ENCODE measurements around the gene SLC9A3.

DNA sequence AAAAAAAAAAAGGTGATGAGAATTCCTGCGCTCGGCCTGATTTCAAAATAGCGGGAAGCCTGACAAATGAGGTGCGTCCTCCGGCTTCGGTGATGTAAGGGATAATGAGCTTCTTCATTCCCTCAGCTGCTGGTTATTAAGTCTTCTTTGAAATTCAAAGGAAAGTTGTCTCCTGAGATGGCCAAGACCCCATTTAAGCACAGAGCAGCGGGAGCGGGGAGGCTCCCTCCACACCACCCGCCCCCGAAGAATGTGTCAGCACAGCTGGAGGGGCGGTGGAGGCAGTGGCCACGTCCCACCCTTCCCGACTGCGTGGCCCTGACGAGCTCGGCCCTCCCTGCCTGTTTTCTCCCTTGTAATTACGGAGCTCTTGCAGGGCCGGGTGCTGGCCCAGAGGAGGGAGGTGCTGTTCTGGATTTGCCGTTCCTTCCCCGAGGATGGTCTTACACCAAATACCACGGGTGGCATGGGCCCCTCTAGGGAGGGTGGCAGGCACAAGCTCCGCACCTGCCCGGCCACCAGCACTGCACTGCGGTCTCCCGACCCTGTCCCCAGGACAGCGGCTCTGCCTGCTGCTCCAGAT is 31.0 kb downstream of the SLC9A3 start:
- TF ChIP-seq, protein P1, sequence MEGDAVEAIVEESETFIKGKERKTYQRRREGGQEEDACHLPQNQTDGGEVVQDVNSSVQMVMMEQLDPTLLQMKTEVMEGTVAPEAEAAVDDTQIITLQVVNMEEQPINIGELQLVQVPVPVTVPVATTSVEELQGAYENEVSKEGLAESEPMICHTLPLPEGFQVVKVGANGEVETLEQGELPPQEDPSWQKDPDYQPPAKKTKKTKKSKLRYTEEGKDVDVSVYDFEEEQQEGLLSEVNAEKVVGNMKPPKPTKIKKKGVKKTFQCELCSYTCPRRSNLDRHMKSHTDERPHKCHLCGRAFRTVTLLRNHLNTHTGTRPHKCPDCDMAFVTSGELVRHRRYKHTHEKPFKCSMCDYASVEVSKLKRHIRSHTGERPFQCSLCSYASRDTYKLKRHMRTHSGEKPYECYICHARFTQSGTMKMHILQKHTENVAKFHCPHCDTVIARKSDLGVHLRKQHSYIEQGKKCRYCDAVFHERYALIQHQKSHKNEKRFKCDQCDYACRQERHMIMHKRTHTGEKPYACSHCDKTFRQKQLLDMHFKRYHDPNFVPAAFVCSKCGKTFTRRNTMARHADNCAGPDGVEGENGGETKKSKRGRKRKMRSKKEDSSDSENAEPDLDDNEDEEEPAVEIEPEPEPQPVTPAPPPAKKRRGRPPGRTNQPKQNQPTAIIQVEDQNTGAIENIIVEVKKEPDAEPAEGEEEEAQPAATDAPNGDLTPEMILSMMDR (IDR thresholded peaks at IDR 0.05; ENCODE audit: low read depth, low read length, poor library complexity, severe bottlenecking) = no peak
- TF ChIP-seq EZH2phosphoT487 (IDR thresholded peaks at IDR 0.05; ENCODE audit: borderline replicate concordance, low read length) = no peak
